Smooth muscle cell (in vitro differentiated cells): Measurements from ENCODE around the gene LRRC4C. TPM values are rescaled to one million over a fixed set of nuclear protein-coding genes. Genes with fewer than 3 reads are reported as not detected.

Experiments
- DNase-seq: peaks from one replicate; lab custom pipeline; 2025; ENCODE audit not compliant: unreplicated experiment; lab: John Stamatoyannopoulos, UW
- H2AFZ ChIP-seq: fragments of 200-600 bp; sonication (generic); 2 replicates; pipeline ENCODE4 v1.6.0; 2016; ENCODE audit warnings: antibody characterized with exemption, low read depth, mild to moderate bottlenecking
- H3F3A ChIP-seq: fragments of 200-600 bp; sonication (generic); 2 replicates; pipeline ENCODE4 v1.6.0; 2017; ENCODE audit warnings: antibody characterized with exemption, low read depth
- H3K27ac ChIP-seq: fragments of 200-600 bp; sonication (generic); 2 replicates; pipeline ENCODE4 v1.5.1; 2016; ENCODE audit warnings: low read depth, mild to moderate bottlenecking
- H3K27me3 ChIP-seq: fragments of 200-600 bp; sonication (generic); 2 replicates; pipeline ENCODE4 v1.6.1; 2016; ENCODE audit warnings: low read depth, mild to moderate bottlenecking
- H3K36me3 ChIP-seq: fragments of 200-600 bp; sonication (generic); 2 replicates; pipeline ENCODE4 v1.5.1; 2016; ENCODE audit warnings: low read depth
- H3K4me1 ChIP-seq: fragments of 200-600 bp; sonication (generic); 2 replicates; pipeline ENCODE4 v1.5.1; 2016; ENCODE audit warnings: low read depth
- H3K4me2 ChIP-seq: fragments of 200-600 bp; sonication (generic); 2 replicates; pipeline ENCODE4 v1.6.0; 2016; ENCODE audit warnings: mild to moderate bottlenecking
- H3K4me3 ChIP-seq: fragments of 200-600 bp; sonication (generic); 2 replicates; pipeline ENCODE4 v1.5.1; 2016; ENCODE audit warnings: mild to moderate bottlenecking
- H3K79me2 ChIP-seq: fragments of 200-600 bp; sonication (generic); 2 replicates; pipeline ENCODE4 v1.6.0; 2016; ENCODE audit warnings: low read depth, mild to moderate bottlenecking
- H3K9ac ChIP-seq: fragments of 200-600 bp; sonication (generic); 2 replicates; pipeline ENCODE4 v1.6.0; 2016; ENCODE audit warnings: low read depth
- H3K9me3 ChIP-seq: fragments of 200-600 bp; sonication (generic); replicated peaks from 2 replicates; pipeline ENCODE4 v1.5.1; 2016; ENCODE audit warnings: low read depth
- H4K20me1 ChIP-seq: fragments of 200-600 bp; sonication (generic); 2 replicates; pipeline ENCODE4 v1.6.0; 2016; ENCODE audit warnings: low read depth
- CTCF ChIP-seq: fragments of 200-600 bp; sonication (generic); IDR thresholded peaks from 2 replicates; pipeline ENCODE4 v1.5.1; 2017; ENCODE audit warnings: borderline replicate concordance, mild to moderate bottlenecking, antibody characterized with exemption; ENCODE audit not compliant: insufficient read depth, poor library complexity, severe bottlenecking
- WGBS: methylation state at CpG from one replicate; pipeline ENCODE4 v1.1.7; 2016; ENCODE audit warnings: low lambda C conversion rate; 5-methylcytosine and 5-hydroxymethylcytosine counted together
- polyA plus RNA-seq: library from polyadenylated mRNA; unstranded; fragments of >200 nt; fragmentation: Nextera tagmentation; extraction: Ambion mirVana; gene quantifications from 2 replicates; pipeline ENCODE4 v1.2.1, GENCODE V29; 2016
- total RNA-seq: library from RNA; depleted of rRNA; stranded (reverse); fragments of >200 nt; gene quantifications from 2 replicates; pipeline ENCODE4 v1.2.3, GENCODE V29; 2014

Gene LRRC4C
- total and polyA plus RNA-seq, 2 experiments from 2014 or later = 7.3 to 10.1 TPM

- TF ChIP-seq CTCF = no peak
- Histone ChIP-seq H3K79me2 (no peaks in the 10 kb centered on the region), H3K4me2 (no peak overlapping the region)
These were observed 348.9 kb downstream of the LRRC4C start for GRCh38 chr11:41110527-41110926.

GRCh38 chr11:41102471-41102870, 357.0 kb downstream of the LRRC4C start:
- Histone ChIP-seq H2AFZ (no peak overlapping the region), H3K9ac (no peak overlapping the region), H3F3A (no peaks in the 10 kb centered on the region), H4K20me1 (no peaks in the 10 kb centered on the region), H3K4me2 (no peak overlapping the region), H3K27me3 (no peaks in the 10 kb centered on the region), H3K79me2 (no peaks in the 10 kb centered on the region), H3K27ac (no peak overlapping the region), H3K9me3 (no peaks in the 10 kb centered on the region), H3K4me3 (no peak overlapping the region), H3K4me1 (no peaks in the 10 kb centered on the region), H3K36me3 (no peaks in the 10 kb centered on the region)
- 87% methylated on average over 4 of the region's 4 CpGs for WGBS
- no peak for TF ChIP-seq CTCF
- DNase-seq = no peak

More at GRCh38 chr11:41110527-41110926, 348.9 kb downstream of the LRRC4C start:
- Histone ChIP-seq H3K4me3 (no peak overlapping the region), H3K9ac (no peak overlapping the region), H4K20me1 (no peaks in the 10 kb centered on the region), H3K9me3 (no peaks in the 10 kb centered on the region), H3F3A (no peaks in the 10 kb centered on the region), H2AFZ (no peak overlapping the region), H3K4me1 (no peaks in the 10 kb centered on the region), H3K27ac (no peak overlapping the region), H3K36me3 (no peaks in the 10 kb centered on the region), H3K27me3 (no peaks in the 10 kb centered on the region)
- DNase-seq = no peak
- 89% methylated on average over 4 of the region's 4 CpGs for WGBS

GRCh38 chr11:41099654-41100053, 359.8 kb downstream of the LRRC4C start:
- WGBS = 55% methylated on average over 1 of the region's 1 CpG
- TF ChIP-seq CTCF = no peak
- DNase-seq = no peak

GRCh38 chr11:41085123-41085522, 374.3 kb downstream of the LRRC4C start:
- no peak overlapping the region for H3K9ac ChIP-seq
- no peaks in the 10 kb centered on the region for H3K9me3 ChIP-seq
- H3K27ac ChIP-seq = no peak overlapping the region
- H3K4me3 ChIP-seq = no peak overlapping the region
- H3K27me3 ChIP-seq = no peaks in the 10 kb centered on the region
- no peak for TF ChIP-seq CTCF
- WGBS = 80% methylated on average over 1 of the region's 1 CpG
- H3F3A ChIP-seq = no peaks in the 10 kb centered on the region
- no peaks in the 10 kb centered on the region for H3K4me1 ChIP-seq
- H3K4me2 ChIP-seq = no peak overlapping the region
- no peaks in the 10 kb centered on the region for H4K20me1 ChIP-seq
- no peaks in the 10 kb centered on the region for H3K79me2 ChIP-seq
- no peak overlapping the region for H2AFZ ChIP-seq
- no peaks in the 10 kb centered on the region for H3K36me3 ChIP-seq
- no peak for DNase-seq

More at GRCh38 chr11:41099654-41100053, 359.8 kb downstream of the LRRC4C start:
- Histone ChIP-seq H3K27ac (no peak overlapping the region), H3K4me2 (no peak overlapping the region), H3K4me3 (no peak overlapping the region), H3K27me3 (no peaks in the 10 kb centered on the region), H2AFZ (no peak overlapping the region), H3K4me1 (no peaks in the 10 kb centered on the region), H3K36me3 (no peaks in the 10 kb centered on the region), H3K9ac (no peak overlapping the region), H4K20me1 (no peaks in the 10 kb centered on the region), H3K79me2 (no peaks in the 10 kb centered on the region), H3F3A (no peaks in the 10 kb centered on the region), H3K9me3 (no peaks in the 10 kb centered on the region)
